GM18505 (cell line): ENCODE results near the gene DNAH3.
"Not testable (repeated sequence)": the region's sequence is repeated elsewhere in the genome, so short reads cannot be mapped to it uniquely, and the experiment has no call there.

Experiments used
- ATAC-seq: cut with Tn5 transposase; IDR thresholded peaks from one replicate; pipeline ENCODE4 v1.9.1; 2021; ENCODE audit not compliant: unreplicated experiment
- POLR2A ChIP-seq: IDR thresholded peaks from 4 replicates; pipeline ENCODE4 v1.6.1; 2011; ENCODE audit warnings: borderline replicate concordance; ENCODE audit not compliant: insufficient read depth, insufficient read length; ENCODE audit errors: extremely low read depth

Gene DNAH3

DNA sequence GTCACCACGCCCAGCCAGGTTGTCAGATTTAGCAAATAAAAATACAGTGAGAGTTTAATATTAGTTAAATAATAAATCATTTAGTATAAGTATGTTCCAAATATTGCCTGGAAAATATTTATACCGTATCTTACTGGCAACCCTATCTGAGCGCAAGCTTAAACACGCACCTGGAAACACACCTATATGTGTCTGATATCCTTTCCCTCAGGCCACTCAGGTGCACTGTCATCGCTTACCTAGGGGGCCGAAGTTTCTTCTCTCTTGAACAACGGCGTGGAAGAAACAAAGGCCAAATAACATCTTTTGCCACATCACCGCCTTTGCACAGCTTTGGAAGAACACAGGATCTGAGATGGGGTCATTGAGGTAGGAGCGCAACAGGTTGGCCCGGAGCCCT, 196.1 kb downstream of the DNAH3 start:
- no peak for ATAC-seq
- TF ChIP-seq POLR2A = no peak

- no peak for ATAC-seq
- no peak for TF ChIP-seq POLR2A
These were observed 198.3 kb downstream of the DNAH3 start for GRCh38 chr16:20952139-20952920.

DNA sequence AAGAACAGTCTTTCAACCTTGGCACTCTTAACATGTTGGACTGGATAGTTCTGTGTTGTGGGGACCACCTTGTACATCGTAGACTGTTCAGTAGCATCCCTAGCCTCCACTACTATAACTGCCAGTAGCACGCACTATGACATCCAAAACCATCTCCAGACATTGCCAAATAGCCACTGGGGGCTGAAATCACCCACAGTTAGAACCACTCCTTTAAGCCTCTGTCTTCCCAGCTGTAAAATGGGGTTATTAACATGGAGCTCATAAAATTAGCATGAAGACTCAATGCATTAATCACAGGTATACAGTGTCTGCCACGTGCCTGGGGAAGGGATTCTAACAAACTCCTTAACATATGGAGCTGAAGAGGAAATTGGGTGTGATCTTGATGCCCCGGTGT, 200.4 kb downstream of the DNAH3 start:
- TF ChIP-seq POLR2A = no peak
- ATAC-seq = no peak

- ATAC-seq = no peak
- no peak for TF ChIP-seq POLR2A
These were observed 201.0 kb downstream of the DNAH3 start for GRCh38 chr16:20949660-20950059.

- no peak for ATAC-seq
- no peak for TF ChIP-seq POLR2A
These were observed 202.2 kb downstream of the DNAH3 start for GRCh38 chr16:20948444-20948843.

DNA sequence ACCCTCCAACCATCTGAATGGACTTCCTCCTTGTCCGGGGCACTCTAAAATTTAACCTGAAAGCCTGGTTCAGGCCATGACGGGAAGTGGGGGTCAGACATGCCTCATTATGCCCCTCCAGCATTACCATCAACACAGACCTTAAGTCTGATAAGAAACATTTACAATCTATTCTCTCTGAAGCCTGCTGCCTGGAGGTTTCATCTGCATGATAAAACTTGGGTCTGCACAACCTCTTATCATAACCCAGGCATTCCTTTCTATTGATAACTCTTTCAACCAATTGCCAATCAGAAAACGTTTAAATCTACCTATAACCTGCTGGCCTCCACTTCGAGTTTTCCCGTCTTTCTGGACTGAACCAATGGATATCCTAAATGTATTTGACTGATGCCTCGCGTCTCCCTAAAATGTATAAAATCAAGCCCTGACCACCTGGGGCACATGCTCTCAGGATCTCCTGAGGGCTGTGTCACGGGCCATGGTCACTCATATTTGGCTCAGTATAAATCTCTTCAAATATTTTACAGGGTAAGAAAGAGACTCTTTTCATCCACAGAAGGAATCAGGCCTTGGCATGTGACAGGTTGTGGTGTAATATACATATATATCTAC, 204.5 kb downstream of the DNAH3 start:
- ATAC-seq = no peak
- TF ChIP-seq POLR2A = no peak

DNA sequence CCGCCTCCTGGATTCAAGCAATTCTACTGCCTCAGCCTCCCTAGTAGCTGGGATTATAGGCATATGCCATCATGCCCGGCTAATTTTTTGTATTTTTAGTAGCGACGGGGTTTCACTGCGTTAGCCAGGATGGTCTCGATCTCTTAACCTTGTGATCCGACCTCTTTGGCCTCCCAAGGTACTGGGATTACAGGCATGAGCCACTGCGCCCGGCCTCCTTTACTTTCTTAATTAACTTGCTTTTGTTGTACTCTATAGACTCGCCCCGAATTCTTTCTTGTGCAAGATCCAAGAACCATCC, 205.1 kb downstream of the DNAH3 start:
- ATAC-seq = not testable (repeated sequence)

DNA sequence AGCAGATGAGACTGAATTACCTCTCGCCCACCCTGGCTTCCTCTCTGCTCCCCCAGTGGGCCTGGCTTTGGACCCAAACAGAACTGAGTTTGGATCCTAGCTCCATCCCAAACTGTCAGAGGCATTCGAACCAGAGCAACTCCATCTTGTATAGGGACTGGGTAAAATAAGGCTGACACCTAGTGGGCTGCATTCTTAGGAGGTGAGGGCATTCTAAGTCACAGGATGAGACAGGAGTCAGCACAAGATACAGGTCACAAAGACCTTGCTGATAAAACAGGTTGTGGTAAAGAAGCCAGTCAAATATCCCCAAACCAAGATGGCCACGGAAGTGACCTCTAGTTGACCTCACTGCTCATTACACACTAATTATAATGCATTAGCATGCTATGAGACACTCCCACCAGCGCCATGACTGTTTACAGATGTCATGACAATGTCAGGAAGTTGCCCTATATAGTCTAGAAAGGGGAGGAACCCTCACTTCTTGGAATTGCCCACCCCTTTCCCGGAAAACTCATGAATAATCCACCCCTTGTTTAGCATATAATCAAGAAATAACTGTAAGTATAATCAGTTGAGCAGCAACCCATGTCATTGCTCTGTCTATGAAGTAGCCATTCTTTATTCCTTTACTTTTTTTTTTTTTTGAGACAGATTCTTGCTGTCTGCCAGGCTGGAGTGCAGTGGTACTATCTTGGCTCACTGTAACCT, 205.6 kb downstream of the DNAH3 start:
- TF ChIP-seq POLR2A = no peak

GRCh38 chr16:20942256-20942655, 208.4 kb downstream of the DNAH3 start:
- no peak for ATAC-seq

More for the DNA sequence above, 205.6 kb downstream of the DNAH3 start:
- ATAC-seq = no peak

DNA sequence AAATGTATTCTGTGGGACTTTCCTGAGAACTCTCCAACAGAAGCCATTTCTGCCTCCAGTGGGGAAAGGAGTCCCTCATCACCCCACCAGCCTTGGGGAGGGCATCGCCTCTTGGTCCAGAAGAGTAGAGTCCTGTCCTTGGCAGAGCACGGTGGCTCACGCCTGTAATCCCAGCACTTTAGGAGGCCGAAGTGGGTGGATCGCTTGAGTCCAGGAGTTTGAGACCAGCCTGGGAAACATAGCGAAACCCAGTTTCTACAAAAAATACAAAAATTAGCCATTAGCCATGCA, 209.1 kb downstream of the DNAH3 start:
- no peak for ATAC-seq
- no peak for TF ChIP-seq POLR2A

More at GRCh38 chr16:20942256-20942655, 208.4 kb downstream of the DNAH3 start:
- TF ChIP-seq POLR2A = no peak

DNA sequence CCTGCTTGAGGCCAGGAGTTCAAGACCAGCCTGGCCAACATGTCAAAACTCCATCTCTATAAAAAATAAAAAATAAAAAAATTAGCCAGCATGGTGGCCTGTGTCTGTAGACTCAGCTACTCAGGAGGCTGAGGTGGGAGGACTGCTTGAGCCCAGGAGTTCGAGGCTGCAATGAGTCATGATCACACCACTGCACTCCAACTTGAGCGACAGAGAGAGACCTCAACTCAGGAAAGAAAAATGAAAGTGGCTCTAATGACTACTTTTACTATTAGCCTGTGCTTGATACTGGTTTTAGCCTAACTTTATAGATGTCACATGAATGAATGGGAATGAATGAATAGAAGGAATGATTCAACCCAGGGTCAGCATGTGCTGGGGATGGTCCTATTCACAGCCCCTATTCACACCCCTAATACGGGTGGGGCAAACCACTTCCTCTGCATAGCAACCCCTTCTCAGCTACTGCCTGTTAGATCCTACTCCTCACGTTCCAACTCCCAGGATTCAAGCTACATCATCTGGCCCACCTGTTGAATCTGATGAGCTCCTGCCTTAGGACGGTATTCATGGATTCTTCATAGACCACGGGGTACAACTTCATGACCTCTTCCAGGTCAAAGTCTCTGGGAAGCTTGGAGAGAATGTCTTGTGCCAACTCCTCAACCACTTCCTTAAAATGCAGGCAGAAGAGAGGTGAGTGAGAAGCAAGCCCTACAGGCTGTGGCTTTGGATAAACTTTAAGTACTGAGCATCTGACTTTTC, 209.6 kb downstream of the DNAH3 start:
- no peak for TF ChIP-seq POLR2A
- ATAC-seq = no peak

DNA sequence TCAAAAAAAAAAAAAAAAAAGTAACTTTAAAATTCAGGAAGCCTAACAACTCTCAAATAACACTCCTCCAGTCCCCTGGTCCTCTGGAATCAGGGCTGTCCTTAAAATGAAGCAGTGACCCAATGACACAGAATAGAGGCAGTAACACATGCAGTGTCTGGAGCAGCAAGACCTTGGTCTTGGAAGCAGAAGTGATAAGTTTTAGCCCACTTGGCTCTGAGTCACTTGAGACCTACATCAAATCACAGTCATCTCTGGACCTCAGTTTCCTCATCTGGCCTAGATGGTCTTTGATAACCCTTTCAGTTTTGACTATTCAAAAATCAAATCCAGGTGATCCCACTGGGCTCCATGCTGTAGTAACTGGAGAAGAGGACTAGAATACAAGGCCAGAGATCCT, 211.0 kb downstream of the DNAH3 start:
- TF ChIP-seq POLR2A = no peak
- no peak for ATAC-seq

DNA sequence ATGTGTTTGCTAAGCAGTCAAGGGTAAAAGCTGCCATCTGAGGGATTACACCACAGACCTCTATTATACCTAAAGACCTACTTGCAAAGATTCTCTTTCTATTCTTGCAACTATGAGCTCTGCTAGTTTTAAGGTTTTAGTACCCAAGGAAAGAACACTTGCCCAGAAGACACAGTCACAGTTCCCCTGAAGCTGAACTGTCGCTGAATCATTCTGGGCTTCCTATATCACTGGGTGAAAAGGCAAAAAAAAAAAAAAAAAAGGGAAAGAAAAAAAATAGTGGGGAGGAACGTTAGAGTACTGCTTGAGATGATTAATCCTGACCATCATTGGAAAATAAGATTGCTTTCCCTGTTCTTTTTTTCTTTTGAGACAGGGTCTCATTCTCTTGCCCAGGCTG, 212.2 kb downstream of the DNAH3 start:
- ATAC-seq = no peak
- no peak for TF ChIP-seq POLR2A
